GM19238 (cell line): ENCODE data around the gene B4GALT6.

Source experiments
- DNase-seq: peaks from one replicate; pipeline ENCODE4 v3.0.0; 2011; ENCODE audit warnings: low spot score; ENCODE audit not compliant: insufficient read length

Gene B4GALT6

DNA sequence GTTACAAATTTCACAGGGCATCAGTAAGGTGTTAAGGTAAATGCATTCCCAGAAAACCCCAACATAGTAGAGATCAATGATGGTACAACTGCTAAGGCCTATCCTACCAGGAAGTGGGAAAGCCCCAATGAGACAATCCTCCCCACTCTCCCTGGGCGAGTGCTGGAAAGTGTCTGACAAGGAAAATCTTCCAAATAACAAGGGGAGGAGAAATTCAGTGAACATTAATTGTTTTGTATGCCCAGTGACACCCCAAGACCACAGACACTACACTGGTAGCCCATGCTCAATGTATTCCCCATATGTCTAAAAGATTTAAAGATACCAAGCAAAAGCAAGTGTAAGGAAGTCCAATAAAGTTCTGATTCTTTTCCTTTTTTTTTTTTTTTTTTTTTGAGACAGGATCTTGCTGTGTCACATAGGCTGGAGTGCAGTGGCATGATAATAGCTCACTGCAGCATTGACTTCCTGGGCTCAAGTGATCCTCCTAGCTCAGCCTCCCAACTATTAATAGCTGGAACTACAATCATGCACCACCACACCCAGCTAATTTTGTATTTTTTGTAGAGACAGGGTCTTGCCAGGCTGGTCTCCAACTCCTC is 24.7 kb downstream of the B4GALT6 start:
- no peak for DNase-seq

DNA sequence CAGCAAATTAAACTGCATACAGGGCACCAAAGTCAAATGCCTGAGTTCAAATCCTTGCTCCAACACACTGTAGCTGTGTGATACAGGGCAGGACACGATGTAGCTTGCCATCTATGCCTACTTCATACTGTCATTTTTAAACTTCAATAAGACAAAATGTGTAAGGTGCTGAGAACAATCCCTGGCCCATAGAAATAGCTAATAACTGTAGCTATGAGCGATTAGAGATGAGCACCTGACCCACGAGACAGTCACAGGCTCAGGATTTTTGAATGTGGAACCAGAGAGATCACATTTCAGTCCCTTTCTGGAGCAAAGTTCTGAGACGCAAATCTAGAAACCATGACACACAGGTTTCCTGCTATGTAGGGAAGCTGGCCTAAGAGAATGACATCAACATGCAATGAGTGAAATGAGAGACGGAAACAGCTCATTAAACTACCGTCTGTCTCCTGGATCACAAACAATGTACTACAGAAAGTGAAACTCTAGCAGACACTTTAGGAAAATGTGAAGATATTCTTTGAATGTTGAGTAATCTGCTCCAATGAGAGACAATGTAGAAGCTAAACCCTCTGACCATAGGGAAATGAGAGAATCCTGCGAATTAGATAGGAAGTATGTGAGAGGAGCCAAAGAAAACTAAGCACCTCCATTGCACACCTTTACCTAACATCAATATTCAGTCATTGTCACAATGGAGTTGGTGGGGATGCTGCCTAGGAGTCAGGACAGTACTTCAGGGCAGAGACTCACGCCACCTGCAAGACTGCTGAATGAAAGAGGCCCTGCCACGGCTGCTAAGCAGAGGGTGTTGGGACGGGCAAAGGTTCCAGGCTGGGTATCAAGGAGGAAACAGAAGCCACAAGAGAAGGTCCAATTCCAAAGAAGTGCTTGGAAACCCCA is 25.5 kb downstream of the B4GALT6 start:
- DNase-seq, result peak; percentile 18

DNA sequence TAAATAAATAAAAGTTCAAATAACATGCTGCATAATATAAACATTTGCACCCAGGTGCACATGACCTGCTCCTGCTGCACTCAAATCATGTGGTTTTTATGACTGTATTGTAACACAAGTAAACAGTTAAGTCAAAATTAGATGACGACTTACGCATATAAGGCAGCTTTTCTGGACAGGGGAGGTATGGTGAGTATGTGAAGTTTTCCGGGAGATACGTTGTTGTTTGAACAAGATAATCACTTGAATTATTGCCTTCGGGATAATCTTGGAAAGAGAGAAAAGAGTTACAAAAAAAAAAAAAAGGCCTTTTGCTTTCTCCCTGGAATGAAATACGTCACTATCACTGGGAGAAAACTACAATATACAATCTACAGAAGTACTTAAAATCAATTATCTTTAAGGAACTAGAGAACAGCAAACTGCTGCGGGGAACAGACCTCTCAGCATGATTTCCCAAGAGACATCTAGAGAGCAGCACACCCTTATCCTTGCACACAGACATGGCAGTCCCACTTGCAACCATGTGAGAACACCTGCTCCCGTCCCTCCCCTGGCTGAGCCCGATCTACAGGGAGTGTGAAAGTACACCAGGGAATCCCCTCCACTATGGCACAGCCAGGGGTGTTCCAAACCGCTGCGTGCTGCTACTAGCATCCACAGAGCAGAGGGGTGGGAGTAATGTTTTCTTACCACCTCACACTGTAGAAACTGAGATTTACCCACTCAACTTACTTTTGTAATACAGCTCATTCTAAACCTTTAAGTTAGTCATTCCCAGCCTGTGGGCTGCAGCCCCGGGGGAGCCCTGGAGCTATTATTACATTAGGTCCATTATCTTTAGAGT is 26.3 kb downstream of the B4GALT6 start:
- DNase-seq, result peak; percentile 18

DNA sequence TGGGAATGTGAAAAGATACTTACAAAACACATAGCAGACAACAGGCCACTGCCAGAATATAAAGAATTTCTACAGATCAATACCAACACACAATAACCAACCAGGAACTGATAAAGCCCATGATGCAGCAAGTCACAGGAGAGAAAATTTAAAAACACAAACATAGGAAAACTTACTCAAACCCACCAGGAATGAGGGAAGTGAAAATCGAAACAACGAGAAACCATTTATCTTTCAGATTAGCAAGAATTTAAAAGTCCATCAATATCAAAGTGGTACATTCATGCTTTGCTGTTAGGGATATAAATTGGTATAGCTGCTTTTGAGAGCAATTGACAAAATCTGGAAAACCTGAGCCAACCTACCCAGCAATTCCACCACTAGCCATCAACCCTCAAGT is 27.6 kb downstream of the B4GALT6 start:
- DNase-seq, result no peak

DNA sequence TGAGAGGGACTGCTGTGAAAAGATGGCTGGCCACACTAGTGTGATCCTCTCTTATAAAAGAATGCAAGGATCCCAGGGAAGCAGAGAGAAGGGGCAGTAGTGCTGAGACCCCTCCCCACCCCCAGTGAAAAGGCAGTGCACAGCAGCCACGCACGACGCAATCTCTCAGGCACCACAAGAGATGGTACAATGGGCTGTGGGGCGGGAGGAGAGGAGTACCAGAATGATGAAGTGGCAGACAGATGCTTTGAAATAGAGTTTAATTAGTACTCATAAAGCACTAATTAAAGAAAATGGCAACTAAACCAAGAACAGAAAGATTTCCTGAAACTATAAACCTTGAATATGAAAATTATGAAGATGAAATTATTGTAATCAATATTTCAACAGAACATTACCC is 29.0 kb downstream of the B4GALT6 start:
- no peak for DNase-seq

DNA sequence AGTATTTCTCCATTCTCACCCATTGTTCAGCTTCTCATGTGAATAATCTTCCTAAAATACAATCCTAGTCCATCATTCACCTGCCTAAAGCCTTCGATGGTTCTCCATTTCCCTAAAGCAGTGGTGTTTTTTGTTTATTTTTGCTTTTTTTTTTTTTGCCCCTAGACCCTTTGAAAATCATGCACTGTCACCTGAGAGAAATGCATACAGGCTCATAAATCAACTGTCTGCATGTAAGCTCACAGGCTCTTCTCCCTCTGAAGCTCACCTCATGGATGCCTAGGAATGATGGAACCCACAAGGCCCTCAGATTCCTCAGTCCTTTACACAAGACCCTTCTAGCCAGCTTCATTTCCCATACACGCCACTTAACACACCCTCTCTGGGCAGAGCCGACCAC is 31.5 kb downstream of the B4GALT6 start:
- DNase-seq, result no peak

DNA sequence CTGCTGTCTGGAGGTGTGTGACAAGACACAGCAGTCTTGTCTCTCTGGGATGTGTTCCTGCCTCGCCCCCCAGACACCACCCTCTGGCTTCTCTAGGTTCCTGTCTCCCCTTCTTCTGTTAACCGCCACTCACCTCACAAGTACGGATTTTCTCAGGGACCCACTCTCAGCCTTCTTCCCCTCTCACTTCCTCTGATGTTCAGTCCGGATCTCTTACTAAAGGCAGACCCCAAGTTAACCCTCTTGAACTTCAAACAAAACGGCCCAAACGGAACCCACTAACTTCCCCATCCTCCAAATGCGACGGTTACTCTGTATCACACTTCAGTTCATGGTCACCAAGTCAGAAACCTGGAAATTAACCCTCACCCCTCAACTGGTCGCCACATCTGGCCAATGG is 32.0 kb downstream of the B4GALT6 start:
- DNase-seq, result no peak

DNA sequence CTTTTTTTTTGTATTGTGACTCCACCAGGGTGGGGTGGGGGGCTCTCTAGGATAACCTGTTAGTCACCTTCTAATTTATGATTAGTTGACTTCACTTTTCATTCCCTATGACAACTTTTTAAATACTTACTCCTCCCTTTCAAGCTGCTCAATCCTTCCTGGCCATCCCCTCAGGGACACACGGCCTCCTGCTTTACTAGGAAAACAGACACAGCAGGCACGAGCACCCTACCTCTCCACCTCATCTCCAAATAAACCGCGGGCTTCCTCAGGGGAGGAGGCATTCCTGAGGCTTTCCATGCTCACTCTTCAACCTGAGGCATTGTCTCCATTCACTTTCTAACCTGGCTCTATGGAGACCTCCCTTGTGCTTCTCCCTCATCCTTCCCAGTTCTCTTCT is 33.0 kb downstream of the B4GALT6 start:
- DNase-seq, result no peak

DNA sequence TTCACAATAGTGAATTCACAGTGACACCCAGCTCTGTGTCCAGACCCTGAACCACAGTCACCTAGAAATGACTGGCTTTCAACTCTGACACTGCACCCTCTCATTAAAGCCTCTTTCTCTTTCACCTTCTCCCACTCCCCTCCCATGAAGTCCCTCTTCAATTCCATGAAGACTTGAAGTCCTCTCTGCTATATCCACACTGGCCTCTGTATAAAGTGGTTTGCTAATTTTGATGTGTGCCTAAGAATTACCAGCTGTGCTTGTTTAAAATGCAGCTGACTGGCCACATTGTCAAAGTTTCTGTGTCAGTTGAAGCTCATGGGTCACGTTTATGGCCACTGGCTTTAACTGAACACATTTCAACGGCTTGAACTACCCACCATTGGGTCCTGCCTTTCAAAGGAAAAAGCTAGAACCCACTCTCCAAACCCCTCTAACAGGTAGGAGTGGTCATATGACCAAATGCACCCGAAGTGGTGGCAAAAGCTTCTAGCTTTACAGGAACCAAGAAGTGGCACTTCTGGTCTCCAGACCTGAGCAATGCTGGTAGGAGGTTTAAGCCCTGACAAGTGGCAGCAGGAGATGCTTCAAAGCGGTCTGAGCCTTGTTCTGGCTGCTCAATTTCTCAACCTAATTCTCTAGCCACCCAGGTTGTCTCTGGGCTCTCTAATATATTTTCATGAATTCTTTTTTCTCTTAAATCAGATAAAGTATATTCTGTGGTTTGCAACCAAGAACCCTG is 34.2 kb downstream of the B4GALT6 start:
- DNase-seq, result no peak

DNA sequence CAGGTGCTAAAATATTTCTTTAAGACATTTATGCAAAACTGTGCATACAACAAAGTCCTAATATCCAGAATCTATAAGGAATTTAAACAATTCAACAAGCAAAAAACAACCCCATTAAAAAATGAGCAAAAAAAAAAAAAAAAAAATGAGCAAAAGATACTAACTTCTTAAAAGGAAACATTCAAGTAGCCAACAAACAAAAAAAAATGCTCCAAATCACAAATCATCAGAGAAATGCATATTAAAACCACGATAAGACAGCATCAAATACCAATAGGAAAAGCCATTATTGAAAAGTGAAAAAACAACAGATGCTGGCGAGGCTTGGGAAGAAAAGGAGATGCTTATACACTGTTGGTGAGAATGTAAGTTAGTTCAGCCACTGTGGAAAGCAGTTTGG is 34.9 kb downstream of the B4GALT6 start:
- no peak for DNase-seq

DNA sequence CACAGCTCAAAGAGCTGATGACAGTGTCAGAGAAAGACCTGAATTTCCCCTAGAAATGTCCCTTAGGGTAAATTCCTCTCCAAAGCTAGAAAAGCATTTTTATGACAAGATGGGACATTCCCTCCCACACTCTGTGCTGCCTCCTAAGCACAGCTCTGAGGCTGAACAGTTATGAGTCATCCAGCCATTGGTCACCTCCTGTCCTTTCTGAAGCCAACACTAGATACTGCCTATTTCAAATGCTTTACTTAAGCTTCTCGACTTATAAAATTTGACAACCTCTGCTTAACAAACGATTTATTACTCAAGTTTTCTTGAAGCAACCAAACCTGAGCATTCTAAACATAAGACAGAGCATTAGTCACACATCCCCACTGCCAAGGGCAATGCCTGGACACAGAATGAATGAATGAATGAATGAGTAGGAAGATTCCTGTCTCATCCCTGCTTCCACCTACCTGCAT is 35.4 kb downstream of the B4GALT6 start:
- no peak for DNase-seq

DNA sequence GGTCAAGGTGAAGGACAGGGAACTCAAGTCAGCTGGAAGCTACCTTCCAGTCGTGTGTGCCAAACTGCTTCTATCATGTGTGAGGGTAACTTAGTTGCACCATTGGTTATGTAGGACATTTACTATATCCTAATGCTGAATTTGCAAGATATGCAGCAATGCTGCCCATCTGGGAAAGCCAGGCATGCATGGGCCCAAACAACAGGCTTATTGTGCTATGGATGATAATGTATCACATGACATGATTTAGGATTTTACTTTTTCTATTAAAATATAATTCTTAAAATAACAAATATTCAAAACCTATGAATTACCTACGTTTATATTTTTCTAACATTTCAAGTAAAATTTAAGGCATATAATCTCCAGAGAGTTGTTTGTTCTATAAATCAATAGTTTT is 35.9 kb downstream of the B4GALT6 start:
- no peak for DNase-seq

DNA sequence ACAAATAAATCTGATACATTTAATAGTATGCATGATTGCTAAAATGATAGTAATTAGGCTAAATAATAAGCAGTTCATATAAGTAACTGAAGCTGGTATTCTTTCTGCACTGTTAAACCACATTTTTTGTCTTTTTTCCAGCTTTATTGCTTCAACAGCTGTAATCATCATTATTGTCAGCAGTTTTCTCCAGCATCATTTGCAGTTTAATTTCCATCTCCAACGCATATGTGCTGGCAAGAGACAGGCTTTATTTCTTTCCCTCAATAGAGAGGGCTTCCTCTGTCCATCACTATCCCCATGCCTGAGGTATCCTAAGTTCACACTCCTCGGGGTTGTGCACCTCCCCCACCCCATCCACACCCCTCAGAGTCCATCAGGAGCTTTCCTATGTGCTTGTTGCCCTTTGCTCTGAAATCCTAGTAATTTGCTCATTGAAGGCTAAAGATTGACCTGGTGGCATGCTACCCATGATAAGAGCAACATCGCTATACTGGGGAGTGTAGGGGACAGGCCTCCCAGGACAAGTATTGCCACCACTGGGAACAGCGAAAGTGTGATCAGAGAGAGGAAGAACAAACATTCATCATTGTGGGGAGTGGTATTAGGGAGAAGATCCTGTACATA is 37.1 kb downstream of the B4GALT6 start:
- DNase-seq, result no peak

DNA sequence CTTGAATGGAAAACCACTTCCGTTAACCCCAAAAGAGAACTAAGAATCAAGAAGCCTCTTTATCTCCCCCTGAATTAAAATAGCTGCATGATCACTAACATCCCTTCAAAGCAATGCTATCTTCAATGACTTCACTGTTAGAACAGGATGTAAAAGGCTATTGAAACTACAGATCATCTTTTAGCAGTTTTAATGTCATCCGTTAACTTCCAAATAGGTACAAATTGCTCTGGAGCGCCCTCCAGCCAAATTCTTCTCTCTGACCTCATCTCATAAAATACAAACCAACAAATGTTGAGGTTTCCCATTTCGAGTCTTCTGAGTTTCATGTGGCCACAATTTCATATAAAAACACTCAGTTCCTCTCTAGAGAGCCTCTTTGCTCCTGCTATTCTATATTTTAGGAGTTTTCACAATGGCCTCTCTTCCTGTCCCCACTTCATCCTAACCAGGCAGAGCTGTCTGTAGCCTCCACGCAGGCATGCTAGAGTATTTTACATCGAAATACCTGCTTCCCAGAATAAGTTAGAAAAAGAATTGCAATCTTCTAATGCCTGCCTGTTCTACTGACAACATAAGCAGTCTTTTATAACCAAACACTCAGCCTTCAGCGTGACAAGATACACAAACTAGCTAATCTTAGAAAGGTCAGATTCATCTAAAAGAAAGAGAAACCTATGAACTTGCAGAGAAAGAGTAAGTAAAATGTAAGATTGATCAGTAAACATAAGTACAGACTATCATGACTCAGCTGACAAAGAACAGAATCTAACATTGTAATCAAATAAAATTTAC is 37.9 kb downstream of the B4GALT6 start:
- no peak for DNase-seq

DNA sequence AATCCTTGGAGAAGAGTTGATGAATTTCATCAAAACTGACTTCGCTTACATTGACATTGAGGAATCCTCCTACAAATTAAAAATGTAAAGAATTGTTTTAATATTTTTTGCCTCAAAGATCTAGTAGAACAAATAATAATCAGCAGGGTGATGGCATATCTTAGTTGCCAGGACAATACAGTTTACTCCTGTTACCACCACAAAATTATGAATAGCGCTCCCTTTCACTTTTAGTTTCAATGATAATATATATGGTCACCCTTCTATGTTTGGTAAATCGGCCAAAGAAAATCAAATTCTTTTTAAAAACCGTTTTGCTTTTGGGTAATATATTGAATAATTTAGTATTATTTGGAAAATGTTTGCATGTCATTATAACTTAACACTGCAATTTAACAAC is 39.0 kb downstream of the B4GALT6 start:
- no peak for DNase-seq

DNA sequence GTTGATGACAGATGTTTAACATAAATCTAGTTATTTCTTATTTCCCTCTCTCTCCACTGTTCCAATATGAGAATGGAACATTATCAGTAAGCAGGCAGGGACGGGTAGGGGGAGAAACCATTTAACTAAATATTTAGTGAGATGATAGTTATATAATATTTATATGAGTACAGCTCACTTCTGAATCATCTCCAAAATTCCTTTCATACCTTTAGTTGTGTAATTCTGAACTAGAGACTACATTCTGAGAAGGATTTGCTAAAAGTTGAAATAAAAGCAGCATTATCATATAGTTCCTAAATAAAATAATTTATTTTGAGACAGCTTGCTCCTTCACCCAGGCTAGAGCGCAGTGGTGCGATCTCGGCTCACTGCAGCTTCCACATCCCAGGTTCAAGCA is 41.4 kb downstream of the B4GALT6 start:
- no peak for DNase-seq

DNA sequence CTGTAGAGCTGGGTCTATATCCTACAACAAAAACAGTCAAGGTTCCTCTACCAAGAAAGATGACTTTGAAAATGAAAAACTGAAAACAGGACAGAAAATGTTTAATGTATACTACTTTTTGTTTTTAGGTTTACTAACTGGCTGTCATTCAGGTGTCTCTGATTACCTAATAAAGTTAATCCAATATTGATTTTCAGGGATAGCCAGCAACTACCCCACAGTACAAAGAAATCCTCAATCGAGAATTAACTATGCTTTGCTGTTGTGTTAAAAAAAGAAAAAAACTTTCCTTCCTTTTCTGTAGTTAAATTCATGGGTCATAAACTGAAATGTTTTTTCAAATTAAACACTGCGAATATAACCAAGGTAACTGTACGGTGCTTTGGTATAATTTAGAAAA is 46.9 kb downstream of the B4GALT6 start:
- no peak for DNase-seq

DNA sequence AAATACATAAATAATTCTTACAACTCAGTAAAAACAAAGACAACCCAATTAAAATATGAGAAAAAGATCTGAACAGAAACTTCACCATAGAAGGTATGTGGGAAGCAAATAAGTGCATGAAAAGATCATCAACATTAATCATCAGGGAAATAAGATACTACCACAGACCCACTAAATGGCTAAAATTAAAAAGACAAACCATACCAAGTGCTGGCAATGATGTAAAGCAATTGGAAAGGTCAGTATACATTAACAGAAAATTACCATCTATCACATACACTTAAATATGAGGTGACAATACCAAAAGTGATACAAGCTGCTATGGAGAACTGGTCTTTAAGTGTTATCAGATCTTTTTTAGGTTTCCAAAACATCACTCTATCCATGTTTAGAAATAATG is 48.0 kb downstream of the B4GALT6 start:
- no peak for DNase-seq

DNA sequence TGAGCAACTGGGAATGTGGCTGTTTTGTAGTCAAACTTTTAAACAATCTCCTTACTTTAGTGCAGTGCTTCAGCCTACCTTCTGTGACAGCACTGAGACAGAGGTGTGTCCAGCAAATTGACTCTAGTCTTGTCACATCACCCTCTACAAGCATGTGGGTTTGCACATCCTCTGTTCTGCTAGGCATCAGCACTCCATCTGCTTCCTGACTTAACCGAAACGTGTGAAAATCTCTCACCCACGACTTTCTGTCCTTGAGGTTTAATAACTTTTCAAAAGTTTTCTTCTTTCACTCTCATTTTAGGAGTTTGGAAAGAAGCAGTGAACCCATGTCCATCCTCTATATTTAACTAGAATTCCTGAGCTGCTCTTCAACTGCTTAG is 50.1 kb downstream of the B4GALT6 start:
- DNase-seq, result no peak
